Heart right ventricle (tissue), 16 donors: ENCODE results near the gene LGALS13. TPM values are rescaled to one million over a fixed set of nuclear protein-coding genes. Genes with fewer than 3 reads are reported as not detected.
A peak's percentile ranks its signal among the peaks of the same experiment; 100 is the strongest.

Experiments
- ATAC-seq, 8 donors: fragments of 200-7000 bp; cut with Tn5 transposase; one replicate each; pipeline ENCODE4 v1.9.1; 2020; ENCODE audit warnings: mild to moderate bottlenecking in 8 of 8, moderate library complexity in 8 of 8, moderate number of reproducible peaks in 1 of 8
- DNase-seq, 2 donors: peaks; one replicate each; pipeline ENCODE4 v3.0.0-alpha.2; 2020
- H3K27ac ChIP-seq, 10 donors: fragments of 200-600 bp; sonication (generic) in 2 of 10; one replicate each; pipeline versions ENCODE4 v1.5.0 to v1.8.0; 2020 to 2022; ENCODE audit warnings: mild to moderate bottlenecking in 3 of 10
- H3K27me3 ChIP-seq, 7 donors: fragments of 200-600 bp; one replicate each; pipeline ENCODE4 v1.8.0; 2021 to 2022; ENCODE audit warnings: mild to moderate bottlenecking in 2 of 7
- H3K36me3 ChIP-seq, 9 donors: fragments of 200-600 bp; sonication (generic) in 1 of 9; one replicate each; pipeline versions ENCODE4 v1.5.0 to v1.8.0; 2020 to 2022; ENCODE audit warnings: mild to moderate bottlenecking in 2 of 9
- H3K4me1 ChIP-seq, 9 donors: fragments of 200-600 bp; sonication (generic) in 1 of 9; one replicate each; pipeline versions ENCODE4 v1.5.0 to v1.8.0; 2020 to 2022; ENCODE audit warnings: mild to moderate bottlenecking in 4 of 9
- H3K4me3 ChIP-seq, 10 donors: fragments of 200-600 bp; sonication (generic) in 2 of 10; one replicate each; pipeline versions ENCODE4 v1.5.0 to v1.8.0; 2020 to 2022; ENCODE audit warnings: mild to moderate bottlenecking in 7 of 10, moderate library complexity in 2 of 10
- H3K9me3 ChIP-seq, 11 donors: fragments of 200-600 bp in 10 of 11; sonication (generic) in 2 of 11; one replicate each; pipeline versions ENCODE4 v1.5.0 to v1.8.0; 2013 to 2022; ENCODE audit warnings: mild to moderate bottlenecking in 2 of 11, control low read depth in 1 of 11, moderate library complexity in 1 of 11
- WGBS, 2 donors: extraction: QIAGEN DNeasy Blood & Tissue Kit; methylation state at CpG; one replicate each; pipeline ENCODE4 v1.1.7; 2013; ENCODE audit warnings: inconsistent platforms in 1 of 2; 5-methylcytosine and 5-hydroxymethylcytosine counted together
- intact Hi-C, 10 donors: fragments of 100-400 bp; cut with DNase I; formaldehyde crosslinking; loops; one replicate each; pipeline versions ENCODE4 v1.11.1 to v1.14.2; 2022
- polyA plus RNA-seq, 2 donors: library from polyadenylated mRNA; stranded (reverse); fragments of 200-250 nt; gene quantifications; one replicate each; pipeline ENCODE4 v1.2.3, GENCODE V29; 2013
- total RNA-seq, 10 donors: library from RNA; stranded (reverse); fragmentation: NEBNext Ultra II Directional in 3 of 10; extraction: Animal tissue kit (Norgen Biotek cat#: 25700) in 3 of 10; gene quantifications; one replicate each; pipeline versions ENCODE4 v1.2.1 to v1.2.4, GENCODE V29; 2021 to 2023
- TF ChIP-seq, protein P1 (sequence below), 9 donors: fragments of 200-600 bp; sonication (generic) in 2 of 9; IDR thresholded peaks; one replicate each; pipeline versions ENCODE4 v1.5.0 to v1.8.0; 2021 to 2022; ENCODE audit warnings: antibody characterized with exemption in 9 of 9, mild to moderate bottlenecking in 5 of 9, moderate library complexity in 1 of 9
- donor health status: Arrhythmogenic right ventricular cardiomyopathy.
- donor health status: ischemic (EF 13 %, LVEDD 7.1; RV severe dilation, severe dysfunction).
- donor health status: healthy with polysubstance abuse.
- donor health status: DM: no; HTN: yes; CAD: no.
- donor health status: DM: no; HTN: no; CAD: no.
- donor health status: ischemic (EF 25% LVEDD 6.9; RV normal size, moderate dysfunction).
- donor health status: ischemic (EF 25% LVEDD 5.7; RV mildly dilated, moderate dysfunction).
- donor health status: healthy.
- donor health status: DM: yes; HTN: yes; CAD: no.
- donor health status: Ischemic cardiomyopathy.
- donor health status: ischemic (EF 35%, LVEDD 5.7; RV mildly dilated, moderate dysfunction).
- donor health status: nonischemic (EF 11% LVEDD 7.7; RV severe dilation, severe dysfunction).
- donor health status: DM: yes; HTN: yes; CAD: no.
- donor health status: PGD.
- donor health status: ischemic (EF 29% LVEDD 5.4; RV normal size, mild dysfunction).
- donor health status: nonischemic (EF 23%, LVEDD 6.1; RV moderate dilation, normal function).

LGALS13 gene
- total and polyA plus RNA-seq, 12 donors = not detected

DNA sequence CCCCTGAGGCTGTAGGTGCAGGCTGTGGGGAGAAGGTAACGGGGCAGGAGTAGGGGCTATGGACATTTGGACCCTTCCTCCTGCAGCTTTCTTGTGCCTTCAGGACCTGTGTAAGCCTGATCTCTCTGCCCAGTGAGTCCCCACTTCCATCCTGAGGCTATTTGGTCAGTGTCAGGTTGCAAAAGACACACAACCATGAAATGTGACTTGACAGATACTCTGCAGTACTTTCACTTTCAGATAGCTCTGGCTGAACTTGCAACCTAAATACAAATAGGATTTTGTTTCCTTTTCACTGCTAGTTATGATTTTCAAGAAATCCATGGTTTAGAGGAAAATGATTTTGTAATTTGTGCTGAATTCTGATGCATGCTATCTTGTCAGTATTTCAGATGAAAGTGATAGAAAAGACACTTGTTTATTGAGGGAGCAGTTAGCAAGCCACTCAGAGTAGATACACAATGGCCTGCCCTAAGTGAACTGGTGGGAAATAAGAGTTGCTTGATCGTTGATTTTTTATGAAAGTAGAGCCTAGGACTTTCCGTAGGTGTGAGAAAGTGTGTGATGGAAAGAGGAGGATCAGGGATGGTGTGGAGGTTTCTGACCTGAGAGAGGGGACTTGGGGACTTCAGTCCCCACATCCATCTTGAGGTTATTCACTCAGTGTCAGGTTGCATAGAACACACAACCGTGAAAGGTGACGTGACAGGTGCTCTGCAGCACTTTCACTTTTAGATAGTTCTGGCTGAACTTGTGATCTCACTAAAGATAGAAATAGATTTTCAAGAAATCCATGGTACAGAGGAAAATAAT is 44.3 kb upstream of the LGALS13 start:
- Histone ChIP-seq H3K4me3 (no peak overlapping the region), H3K4me1 (peaks cover 0 to 24% (median 0%) of the 10 kb centered on the region in 9 donors), H3K36me3 (no peaks in the 10 kb centered on the region), H3K27ac (peak overlapping the region in 1 of 10 donors; percentile 52), H3K9me3 (no peaks in the 10 kb centered on the region), H3K27me3 (peaks cover 0 to 14% (median 0%) of the 10 kb centered on the region in 7 donors)
- 77 to 79% methylated on average over 5 of the region's 5 CpGs for WGBS, 2 donors
- TF ChIP-seq, protein P1, sequence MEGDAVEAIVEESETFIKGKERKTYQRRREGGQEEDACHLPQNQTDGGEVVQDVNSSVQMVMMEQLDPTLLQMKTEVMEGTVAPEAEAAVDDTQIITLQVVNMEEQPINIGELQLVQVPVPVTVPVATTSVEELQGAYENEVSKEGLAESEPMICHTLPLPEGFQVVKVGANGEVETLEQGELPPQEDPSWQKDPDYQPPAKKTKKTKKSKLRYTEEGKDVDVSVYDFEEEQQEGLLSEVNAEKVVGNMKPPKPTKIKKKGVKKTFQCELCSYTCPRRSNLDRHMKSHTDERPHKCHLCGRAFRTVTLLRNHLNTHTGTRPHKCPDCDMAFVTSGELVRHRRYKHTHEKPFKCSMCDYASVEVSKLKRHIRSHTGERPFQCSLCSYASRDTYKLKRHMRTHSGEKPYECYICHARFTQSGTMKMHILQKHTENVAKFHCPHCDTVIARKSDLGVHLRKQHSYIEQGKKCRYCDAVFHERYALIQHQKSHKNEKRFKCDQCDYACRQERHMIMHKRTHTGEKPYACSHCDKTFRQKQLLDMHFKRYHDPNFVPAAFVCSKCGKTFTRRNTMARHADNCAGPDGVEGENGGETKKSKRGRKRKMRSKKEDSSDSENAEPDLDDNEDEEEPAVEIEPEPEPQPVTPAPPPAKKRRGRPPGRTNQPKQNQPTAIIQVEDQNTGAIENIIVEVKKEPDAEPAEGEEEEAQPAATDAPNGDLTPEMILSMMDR (IDR thresholded peaks at IDR 0.05) = no peak
- ATAC-seq = peak in 2 of 8 donors; percentile 18 to 38
- no peak for DNase-seq
- intact Hi-C loops = loop anchor here in 2 of 10 donors (10.0 kb wide), 2 partner anchors 117 to 207 kb away; no protein-coding TSS in a partner anchor

DNA sequence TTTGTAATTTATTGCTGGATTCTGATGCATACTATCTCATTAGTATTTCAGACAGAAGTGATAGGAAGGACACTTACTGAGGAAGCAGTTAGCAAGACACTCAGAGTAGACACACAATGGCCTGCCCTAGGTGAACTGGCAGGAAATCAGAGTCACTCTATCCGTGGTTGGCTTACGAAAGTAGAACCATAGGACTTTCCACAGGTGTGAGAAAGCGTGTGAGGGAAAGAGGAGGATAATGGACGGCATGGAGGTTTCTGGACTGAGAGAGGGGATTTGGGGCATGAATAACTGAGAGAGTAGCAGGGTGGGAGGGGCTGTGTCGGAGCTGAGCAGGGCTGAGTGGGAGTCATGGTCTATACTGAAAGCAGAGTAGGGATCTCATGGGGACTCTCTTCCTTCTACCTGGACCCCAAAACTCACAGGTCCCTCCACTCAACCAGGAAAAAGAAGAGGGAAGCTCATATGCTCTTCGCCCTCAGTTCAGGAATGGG is 43.7 kb upstream of the LGALS13 start:
- no peaks in the 10 kb centered on the region for H3K9me3 ChIP-seq
- peaks cover 0 to 12% (median 0%) of the 10 kb centered on the region in 7 donors for H3K27me3 ChIP-seq
- TF ChIP-seq, protein P1 (IDR thresholded peaks at IDR 0.05) = no peak
- no peak for DNase-seq
- no peak for ATAC-seq
- intact Hi-C loops = loop anchor here in 2 of 10 donors (10.0 kb wide), 2 partner anchors 116 to 206 kb away; no protein-coding TSS in a partner anchor
- peaks cover 0 to 17% (median 0%) of the 10 kb centered on the region in 9 donors for H3K4me1 ChIP-seq
- WGBS, 2 donors = 69 to 71% methylated on average over 6 of the region's 6 CpGs
- H3K36me3 ChIP-seq = no peaks in the 10 kb centered on the region
- H3K27ac ChIP-seq = peak overlapping the region in 1 of 10 donors; percentile 52
- no peak overlapping the region for H3K4me3 ChIP-seq

DNA sequence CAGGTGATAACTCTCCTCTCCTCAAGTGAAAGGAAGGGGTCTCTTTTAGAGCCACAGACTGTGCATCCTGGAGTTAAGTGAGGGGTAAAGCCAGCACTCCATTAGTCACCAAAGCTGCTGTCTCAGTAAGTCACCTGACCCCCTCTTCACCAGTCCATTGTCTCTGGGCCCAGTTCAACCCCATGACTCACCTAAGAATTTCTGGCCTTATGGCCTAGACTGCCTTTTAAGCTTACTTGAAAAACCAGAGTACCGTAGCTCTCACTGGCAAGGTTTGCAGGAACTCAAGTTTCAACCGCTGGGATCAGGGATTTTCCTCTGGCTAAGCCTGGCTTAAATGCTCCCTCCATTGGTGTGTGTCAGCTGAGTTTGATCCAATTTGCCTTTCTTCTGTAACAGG is 38.9 kb upstream of the LGALS13 start:
- 72 to 87% methylated on average over 2 of the region's 2 CpGs for WGBS, 2 donors
- Histone ChIP-seq H3K27me3 (peaks cover 0 to 34% (median 16%) of the 10 kb centered on the region in 7 donors), H3K36me3 (no peaks in the 10 kb centered on the region), H3K4me3 (no peak overlapping the region), H3K9me3 (no peaks in the 10 kb centered on the region), H3K27ac (no peak overlapping the region), H3K4me1 (peaks cover 0 to 11% (median 0%) of the 10 kb centered on the region in 9 donors)
- ATAC-seq (no peak), DNase-seq (no peak)
- intact Hi-C loops = no loop called here
- TF ChIP-seq, protein P1 (IDR thresholded peaks at IDR 0.05) = no peak

DNA sequence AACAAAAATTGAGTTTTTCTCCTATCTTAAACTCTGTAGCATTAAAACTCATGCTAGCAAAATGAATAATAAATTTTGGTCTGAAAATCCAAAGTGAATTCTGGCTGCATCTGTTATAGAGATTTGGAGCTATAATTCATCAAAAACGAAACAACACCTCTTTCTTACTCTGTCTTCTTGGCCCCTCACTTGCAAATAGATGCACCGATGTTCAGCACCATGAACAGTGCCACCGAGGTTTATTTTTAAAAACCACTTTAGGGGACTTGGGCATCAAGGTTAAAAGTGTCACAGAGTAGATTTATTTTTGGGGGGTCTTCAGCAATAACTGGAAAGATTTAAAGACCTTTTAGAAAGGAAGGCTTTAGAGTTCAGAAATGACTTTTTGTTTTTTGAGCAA is 36.3 kb upstream of the LGALS13 start:
- Histone ChIP-seq H3K9me3 (no peaks in the 10 kb centered on the region), H3K27ac (no peak overlapping the region), H3K27me3 (peaks cover 0 to 50% (median 23%) of the 10 kb centered on the region in 7 donors), H3K4me3 (no peak overlapping the region), H3K36me3 (no peaks in the 10 kb centered on the region), H3K4me1 (no peaks in the 10 kb centered on the region)
- DNase-seq = no peak
- WGBS, 2 donors = 36 to 41% methylated on average over 3 of the region's 3 CpGs
- no peak for ATAC-seq
- intact Hi-C loops = no loop called here
- TF ChIP-seq, protein P1 (IDR thresholded peaks at IDR 0.05) = no peak
